ENCODE measurements around the gene ETS1. TPM values are rescaled to one million over a fixed set of nuclear protein-coding genes. Genes with fewer than 3 reads are reported as not detected.
A peak's percentile ranks its signal among the peaks of the same experiment; 100 is the strongest.

The ETS1 gene
- total RNA-seq, 1 donor from 2014 or later, result 3.0 TPM

GRCh38 chr11:128629516-128630106 is 42.3 kb upstream of the ETS1 start:
- Mint-ChIP-seq H3K4me3 (ENCODE audit: low read depth) (no peak overlapping the region), H3K27me3 (peaks cover 61% of the 10 kb centered on the region), H3K36me3 (ENCODE audit: insufficient read depth) (no peaks in the 10 kb centered on the region), H3K27ac (no peak overlapping the region), H3K9me3 (ENCODE audit: low read depth) (no peaks in the 10 kb centered on the region), H3K4me1 (ENCODE audit: low read depth) (no peaks in the 10 kb centered on the region)
- DNase-seq (ENCODE audit: low spot score, unreplicated experiment), result no peak
- TF ChIP-seq CTCF (IDR thresholded peaks at IDR 0.05; ENCODE audit: unreplicated experiment), result no peak

GRCh38 chr11:128628686-128629085 is 41.3 kb upstream of the ETS1 start:
- Mint-ChIP-seq H3K4me1 (ENCODE audit: low read depth) (no peaks in the 10 kb centered on the region), H3K9me3 (ENCODE audit: low read depth) (no peaks in the 10 kb centered on the region), H3K27me3 (peaks cover 55% of the 10 kb centered on the region), H3K4me3 (ENCODE audit: low read depth) (no peak overlapping the region), H3K36me3 (ENCODE audit: insufficient read depth) (no peaks in the 10 kb centered on the region), H3K27ac (no peak overlapping the region)
- DNase-seq (ENCODE audit: low spot score, unreplicated experiment), result no peak
- no peak for TF ChIP-seq CTCF (IDR thresholded peaks at IDR 0.05; ENCODE audit: unreplicated experiment)

GRCh38 chr11:128628325-128628673 is 40.9 kb upstream of the ETS1 start:
- no peak overlapping the region for H3K4me3 Mint-ChIP-seq (ENCODE audit: low read depth)
- no peak for DNase-seq (ENCODE audit: low spot score, unreplicated experiment)

GRCh38 chr11:128627666-128628324 is 40.4 kb upstream of the ETS1 start:
- H3K36me3 Mint-ChIP-seq (ENCODE audit: insufficient read depth), result no peaks in the 10 kb centered on the region
- H3K9me3 Mint-ChIP-seq (ENCODE audit: low read depth), result no peaks in the 10 kb centered on the region
- no peak for DNase-seq (ENCODE audit: low spot score, unreplicated experiment)
- no peak overlapping the region for H3K4me3 Mint-ChIP-seq (ENCODE audit: low read depth)
- H3K27me3 Mint-ChIP-seq, result peaks cover 64% of the 10 kb centered on the region
- H3K4me1 Mint-ChIP-seq (ENCODE audit: low read depth), result no peaks in the 10 kb centered on the region
- no peak for TF ChIP-seq CTCF (IDR thresholded peaks at IDR 0.05; ENCODE audit: unreplicated experiment)
- H3K27ac Mint-ChIP-seq, result peak overlapping the region; percentile 8

More at GRCh38 chr11:128628325-128628673, 40.9 kb upstream of the ETS1 start:
- H3K36me3 Mint-ChIP-seq (ENCODE audit: insufficient read depth), result no peaks in the 10 kb centered on the region
- H3K27me3 Mint-ChIP-seq, result peaks cover 59% of the 10 kb centered on the region
- H3K4me1 Mint-ChIP-seq (ENCODE audit: low read depth), result no peaks in the 10 kb centered on the region
- peak overlapping the region; percentile 8 for H3K27ac Mint-ChIP-seq
- no peak for TF ChIP-seq CTCF (IDR thresholded peaks at IDR 0.05; ENCODE audit: unreplicated experiment)
- H3K9me3 Mint-ChIP-seq (ENCODE audit: low read depth), result no peaks in the 10 kb centered on the region

GRCh38 chr11:128626913-128627665 is 39.7 kb upstream of the ETS1 start:
- Mint-ChIP-seq H3K27ac (no peak overlapping the region), H3K4me3 (ENCODE audit: low read depth) (no peak overlapping the region), H3K4me1 (ENCODE audit: low read depth) (no peaks in the 10 kb centered on the region), H3K27me3 (peaks cover 67% of the 10 kb centered on the region), H3K9me3 (ENCODE audit: low read depth) (no peaks in the 10 kb centered on the region), H3K36me3 (ENCODE audit: insufficient read depth) (no peaks in the 10 kb centered on the region)
- no peak for TF ChIP-seq CTCF (IDR thresholded peaks at IDR 0.05; ENCODE audit: unreplicated experiment)
- DNase-seq (ENCODE audit: low spot score, unreplicated experiment), result no peak
